Fibroblast of skin of back (primary cell): ENCODE results near the gene WDR5. TPM values are rescaled to one million over a fixed set of nuclear protein-coding genes. Genes with fewer than 3 reads are reported as not detected.
"Not testable (repeated sequence)": the region's sequence is repeated elsewhere in the genome, so short reads cannot be mapped to it uniquely, and the experiment has no call there.

Experiments used
- DNase-seq: peaks from one replicate; pipeline ENCODE4 v3.0.0-alpha.2; 2013
- polyA plus RNA-seq, 2 experiments: library from polyadenylated mRNA; unstranded; fragments of 120-200 nt; gene quantifications; one replicate each; pipeline ENCODE4 v1.2.1, GENCODE V29; 2013; ENCODE audit not compliant: insufficient read length in 2 of 2

The WDR5 gene
- 35.7 TPM for polyA plus RNA-seq (2013, experiment 1 of 2; ENCODE audit: insufficient read length)
- 20.1 TPM for polyA plus RNA-seq (2013, experiment 2 of 2; ENCODE audit: insufficient read length)

DNA sequence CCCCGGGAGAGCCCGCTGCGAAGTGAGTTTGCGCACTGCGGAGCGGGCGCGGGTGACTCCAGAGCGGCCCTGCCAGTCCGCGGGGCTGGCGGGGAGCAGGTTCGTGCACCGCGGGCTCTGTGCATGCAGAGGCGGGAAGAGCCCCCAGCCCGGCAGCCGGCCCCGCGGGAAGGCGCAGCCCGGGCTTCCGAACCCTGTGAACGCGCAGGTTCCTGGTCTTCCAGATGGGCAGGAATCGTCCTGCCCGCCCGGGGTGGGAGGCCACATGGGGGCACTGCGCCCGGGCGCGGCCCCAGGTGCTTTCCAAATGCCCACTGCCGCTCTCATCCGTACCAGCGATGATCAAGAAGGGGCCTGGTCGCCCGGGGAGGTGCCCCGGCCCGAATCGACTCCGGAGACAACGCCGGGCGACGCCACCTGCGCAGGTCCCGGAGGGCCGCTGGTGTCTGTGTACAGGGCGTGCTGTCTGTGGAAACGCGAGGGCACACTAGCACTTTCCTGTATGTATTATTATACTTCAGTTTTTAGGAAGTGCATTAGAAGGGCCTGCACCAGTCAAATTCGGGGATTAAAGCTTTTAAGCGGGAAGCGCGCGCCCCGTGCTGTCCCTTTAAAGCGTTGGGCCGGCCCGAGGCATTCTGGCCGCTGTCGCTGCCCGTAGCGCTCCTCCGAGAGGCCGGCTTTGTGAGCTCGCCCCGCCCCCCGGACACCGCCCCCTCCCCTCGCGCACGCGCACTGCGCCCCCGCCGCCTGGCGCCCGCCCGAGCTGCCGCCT lies at the start of gene WDR5:
TSS of gene WDR5 (plus strand) at position 740 of the 775 bp plus-strand sequence. CDS start 3,796 bp downstream, outside the sequence.
- peak; percentile 90 for DNase-seq

DNA sequence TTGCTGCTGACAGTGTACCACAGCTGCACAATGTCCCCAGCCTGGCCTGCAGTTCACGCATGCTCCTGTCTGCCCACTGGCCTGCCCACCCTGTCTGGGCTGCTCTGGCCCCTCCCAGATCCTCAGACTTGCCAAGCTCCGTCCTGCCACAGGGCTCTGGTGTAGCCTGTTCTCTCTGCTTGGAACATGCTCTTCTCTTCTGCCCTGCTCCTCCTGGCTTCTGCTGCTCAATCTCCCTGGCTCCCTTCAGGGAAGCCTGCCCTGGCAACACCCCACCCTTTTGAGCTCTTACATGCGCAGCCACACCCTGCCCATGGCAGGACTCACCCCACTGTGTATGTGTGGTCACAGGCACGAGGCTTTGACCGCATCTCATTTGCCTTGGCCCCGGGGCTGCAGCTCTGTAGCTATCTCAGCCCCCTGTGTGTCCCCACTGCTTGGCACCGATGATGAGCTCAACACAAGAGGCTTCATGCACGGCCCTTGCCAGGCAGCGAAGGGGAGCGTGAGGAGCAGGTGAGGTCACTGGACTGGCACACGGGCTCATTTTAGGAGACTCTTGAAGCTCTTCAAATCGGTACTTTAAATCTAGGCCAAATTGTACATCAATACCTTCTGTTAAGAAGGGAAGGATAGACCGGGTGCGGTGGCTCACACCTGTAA lies 47.7 kb upstream of the WDR5 start:
- DNase-seq = no peak

DNA sequence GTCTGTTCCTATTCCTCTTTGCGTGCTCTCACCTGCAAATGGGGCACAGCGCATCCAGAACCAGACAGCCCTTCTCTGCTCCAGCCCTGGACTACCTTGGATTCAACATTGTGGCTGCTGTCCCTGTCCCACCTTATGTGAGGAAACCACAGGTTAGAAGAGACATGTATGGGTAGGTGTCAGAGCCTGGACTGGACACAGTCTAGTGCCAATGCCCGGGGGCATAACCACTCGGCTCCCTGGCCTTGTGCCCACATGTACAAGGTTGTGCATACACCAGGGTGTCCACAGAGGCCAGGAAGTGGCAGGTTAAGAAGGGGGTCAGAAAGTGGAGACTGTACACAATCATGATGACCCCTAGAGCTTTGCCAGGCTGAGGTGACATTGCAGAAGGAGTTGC lies 45.9 kb upstream of the WDR5 start:
- no peak for DNase-seq

DNA sequence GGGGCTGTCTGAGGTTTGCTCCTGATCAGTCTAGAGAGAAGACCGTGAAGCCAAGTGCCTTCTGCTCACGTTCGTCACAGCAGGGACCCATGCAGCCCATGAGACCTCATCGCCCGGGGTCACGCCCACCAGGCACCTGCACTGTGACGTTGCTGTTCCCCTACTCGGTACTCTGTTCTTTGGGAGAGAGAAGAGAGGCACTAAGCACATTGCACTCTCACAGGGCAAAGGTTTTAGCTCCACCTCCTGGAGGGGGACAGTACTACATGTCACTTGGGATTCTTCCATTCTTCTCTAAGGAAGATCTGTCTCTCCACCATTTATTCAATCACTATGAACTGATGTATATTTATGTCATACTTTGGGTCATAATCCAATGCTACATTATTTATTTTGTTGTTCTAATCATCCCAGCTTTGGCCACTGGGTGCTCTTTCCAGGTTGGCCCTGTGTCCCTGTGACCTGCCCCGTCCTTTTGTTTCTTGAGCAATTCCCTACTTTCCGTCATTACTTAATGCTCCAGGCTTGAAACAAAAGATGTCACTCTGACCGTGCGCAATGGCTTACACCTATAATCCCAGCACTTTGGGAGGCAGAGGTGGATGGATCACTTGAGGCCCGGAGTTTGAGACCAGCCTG lies 36.6 kb upstream of the WDR5 start:
- DNase-seq = peak; percentile 15

DNA sequence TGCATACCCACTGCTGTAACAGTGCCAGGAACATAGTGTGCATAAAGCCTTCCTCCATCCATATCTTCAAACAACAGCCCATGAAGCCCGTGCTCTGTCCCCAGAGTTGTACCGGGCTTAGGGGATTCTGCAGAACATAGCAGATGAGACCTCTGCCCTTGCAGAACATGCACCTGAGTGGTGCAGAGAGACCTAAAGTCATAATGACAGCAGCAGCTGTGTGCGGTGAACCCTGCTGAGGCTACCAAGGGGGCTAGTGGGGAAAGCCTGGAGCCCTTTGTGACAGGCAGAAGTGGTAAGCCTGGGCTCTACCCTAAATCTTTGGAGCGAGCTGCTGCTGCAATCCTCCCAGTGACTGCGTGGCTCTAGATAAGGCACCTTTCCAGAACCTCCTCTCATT lies 35.8 kb upstream of the WDR5 start:
- DNase-seq = no peak

DNA sequence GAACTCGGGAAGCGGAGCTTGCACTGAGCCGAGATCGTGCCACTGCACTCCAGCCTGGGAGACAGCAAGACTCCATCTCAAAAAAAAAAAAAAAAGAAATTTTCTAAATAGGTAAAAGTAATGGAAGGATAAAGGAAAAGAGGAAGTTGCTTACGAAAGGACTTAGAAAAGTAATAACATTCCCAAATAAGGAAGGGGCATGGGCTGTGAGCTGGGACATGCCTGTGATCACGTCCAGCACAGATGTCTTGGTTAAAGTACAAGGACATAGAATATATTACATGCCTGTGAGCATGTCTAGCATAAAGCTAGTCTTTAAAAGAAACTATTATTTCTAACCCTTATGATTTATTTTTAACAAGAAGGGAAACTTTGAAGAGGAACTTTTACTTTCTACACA lies 34.7 kb upstream of the WDR5 start:
- DNase-seq = peak; percentile 10

DNA sequence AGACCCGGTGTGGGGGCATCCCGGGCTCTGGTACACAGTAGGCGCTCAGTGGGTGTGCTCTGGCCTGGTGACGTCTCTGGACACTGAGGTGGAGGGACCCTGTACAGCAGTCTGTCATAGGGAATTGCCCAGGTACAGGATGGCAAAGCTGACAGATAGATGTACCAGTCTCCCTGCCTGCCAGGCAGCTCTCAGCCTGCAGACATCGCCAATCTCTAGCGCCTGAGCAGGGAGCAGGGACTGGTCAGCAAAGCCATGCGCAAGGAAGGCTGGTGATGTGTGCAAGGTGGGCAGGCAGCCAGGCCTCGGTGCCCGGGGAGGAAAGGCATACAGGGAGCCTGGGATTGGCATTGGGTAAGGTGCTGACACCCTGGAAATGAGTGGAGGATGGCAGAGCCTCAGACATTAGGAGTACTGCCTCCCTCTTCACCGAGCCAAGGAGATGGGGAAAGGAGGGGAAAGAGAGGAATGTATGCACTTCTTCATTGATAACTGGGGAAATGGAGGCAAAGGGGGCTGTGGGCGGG lies 34.2 kb upstream of the WDR5 start:
- no peak for DNase-seq

DNA sequence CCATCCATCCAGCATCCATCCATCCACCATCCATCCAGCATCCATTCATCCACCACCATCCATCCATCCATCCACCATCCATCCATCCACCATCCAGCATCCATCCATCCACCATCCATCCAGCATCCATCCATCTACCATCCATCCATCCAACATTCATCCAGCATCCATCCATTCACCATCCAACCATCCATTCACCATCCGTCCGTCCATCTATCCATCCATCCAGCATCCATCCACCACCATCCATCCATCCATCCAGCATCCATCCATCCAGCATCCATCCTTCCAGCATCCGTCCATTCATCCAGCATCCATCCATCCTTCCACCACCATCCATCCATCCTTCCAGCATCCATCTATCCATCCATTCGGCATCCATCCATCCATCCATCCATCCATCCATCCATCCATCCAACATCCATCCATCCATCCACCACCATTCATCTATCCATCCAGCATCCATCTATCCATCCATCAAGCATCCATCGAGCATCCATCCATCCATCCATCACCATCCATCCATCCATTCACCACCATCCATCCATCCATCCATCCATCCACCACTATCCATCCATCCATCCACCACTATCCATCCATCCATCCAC lies 32.4 kb upstream of the WDR5 start:
- DNase-seq = no peak

DNA sequence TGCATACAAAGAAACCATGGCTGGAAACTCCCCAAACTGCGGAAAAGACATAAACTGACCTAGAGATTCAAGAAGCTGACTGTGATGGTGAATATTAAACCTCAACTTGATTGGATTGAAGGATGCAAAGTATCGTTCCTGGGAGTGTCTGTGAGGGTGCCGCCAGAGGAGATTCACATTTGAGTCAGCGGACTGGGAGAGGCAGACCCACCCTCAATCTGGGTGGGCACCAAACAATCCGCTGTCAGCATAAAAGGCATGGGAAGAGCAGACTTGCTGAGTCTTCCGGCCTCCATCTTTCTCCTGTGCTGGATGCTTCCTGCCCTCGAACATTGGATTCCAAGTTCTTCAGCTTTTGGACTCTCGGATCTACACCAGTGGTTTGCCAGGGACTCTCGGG lies 24.8 kb upstream of the WDR5 start:
- DNase-seq = no peak

DNA sequence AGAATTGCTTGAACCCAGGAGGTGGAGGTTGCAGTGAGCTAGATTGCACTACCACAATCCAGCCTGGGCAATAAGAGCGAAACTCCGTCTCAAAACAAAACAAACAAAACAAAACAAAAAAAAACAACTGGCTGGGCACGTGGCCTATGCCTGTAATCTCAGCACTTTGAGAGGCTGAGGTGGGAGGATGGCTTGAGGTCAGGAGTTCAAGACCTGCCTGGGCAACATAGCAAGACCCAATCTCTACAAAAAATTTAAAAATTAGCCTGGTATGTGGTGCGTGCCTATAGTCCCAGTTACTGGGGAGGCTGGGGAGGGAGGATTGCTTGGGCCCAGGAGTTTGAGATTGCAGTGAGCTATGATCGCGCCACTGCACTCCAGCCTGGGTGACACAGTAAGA lies 23.3 kb upstream of the WDR5 start:
- DNase-seq = no peak

DNA sequence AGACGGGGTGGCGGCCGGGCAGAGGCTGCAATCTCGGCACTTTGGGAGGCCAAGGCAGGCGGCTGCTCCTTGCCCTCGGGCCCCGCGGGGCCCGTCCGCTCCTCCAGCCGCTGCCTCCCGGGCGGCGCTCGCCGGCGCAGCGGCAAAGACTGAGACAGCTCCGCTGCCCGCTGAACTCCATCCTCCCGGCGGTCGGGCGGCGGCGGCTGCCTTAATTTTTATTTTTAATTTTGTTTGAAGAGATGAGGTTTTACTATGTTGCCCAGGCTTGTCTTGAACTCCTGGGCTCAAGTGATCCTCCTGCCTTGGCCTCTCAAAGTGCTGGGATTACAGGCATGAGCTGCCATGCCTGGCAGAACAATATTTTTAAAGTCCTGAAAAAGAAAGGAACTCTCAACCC lies 16.9 kb upstream of the WDR5 start:
- DNase-seq = not testable (repeated sequence)

DNA sequence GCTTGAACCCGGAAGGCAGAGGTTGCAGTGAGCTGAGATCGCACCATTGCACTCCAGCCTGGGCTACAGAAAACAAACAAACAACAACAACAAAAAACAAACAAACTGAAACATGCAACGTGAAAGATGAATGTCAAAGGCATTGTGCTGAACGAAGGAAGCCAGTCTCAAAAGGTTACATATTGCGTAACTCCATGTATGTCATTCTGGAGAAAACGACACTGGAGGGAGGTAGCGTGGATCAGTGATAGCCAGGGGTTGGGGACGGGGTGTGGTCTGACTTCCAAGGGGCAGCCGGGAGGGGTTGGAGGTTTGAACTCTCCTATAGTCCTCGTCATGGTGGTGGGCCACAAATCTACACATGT lies 12.1 kb upstream of the WDR5 start:
- DNase-seq = no peak

DNA sequence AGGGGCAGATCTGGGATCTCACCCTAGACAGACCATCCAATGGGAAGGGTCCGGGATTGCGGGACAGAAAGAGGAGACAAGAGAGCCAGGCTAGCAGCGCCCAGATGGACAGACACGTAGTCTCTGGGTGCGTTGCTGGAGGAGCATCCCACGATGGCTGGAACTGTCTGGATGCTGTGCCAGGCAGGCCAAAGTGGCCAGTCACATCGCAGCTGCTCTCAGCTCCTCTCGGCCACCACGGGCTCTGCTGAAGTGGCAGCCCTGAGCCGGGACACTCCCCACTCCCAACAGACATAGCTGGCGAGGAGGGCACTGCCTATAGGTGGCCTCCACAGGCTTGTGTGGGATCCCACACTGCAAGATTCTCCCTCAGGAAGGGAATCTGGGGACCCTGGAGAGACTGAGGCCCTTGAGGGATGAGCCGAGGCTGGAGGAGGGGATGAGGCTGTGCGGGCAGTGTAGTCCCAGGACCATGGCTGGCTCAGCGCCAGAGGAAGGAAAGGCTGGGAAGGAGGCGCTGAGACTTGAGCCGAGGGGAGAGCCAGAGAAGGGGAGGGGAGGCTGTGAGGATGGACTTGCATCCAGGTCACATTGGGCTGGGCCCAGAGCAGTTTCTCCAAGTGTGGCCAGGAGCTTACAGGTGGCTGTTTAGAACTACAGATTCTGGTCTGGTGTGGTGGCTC lies 10.3 kb upstream of the WDR5 start:
- no peak for DNase-seq

DNA sequence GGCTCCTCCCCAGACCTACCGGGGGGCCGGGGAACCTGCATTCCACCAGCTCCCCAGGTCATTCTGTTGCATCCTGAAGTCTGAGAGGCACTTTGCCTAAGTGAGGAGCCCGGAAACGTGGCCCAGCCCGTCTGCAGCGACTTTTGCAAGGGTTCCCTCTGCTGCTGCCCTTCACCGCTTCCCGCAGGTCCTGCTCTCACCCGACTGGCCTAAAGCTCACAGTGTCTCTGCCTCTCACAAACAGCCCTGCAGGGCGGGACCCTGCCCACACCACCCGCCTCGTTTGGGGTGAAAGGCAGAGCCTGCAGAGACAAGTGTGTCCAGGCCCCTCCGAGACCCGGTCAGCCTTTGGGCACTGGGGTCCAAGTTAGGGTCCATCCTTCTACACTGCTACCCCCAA lies 9.5 kb upstream of the WDR5 start:
- no peak for DNase-seq

DNA sequence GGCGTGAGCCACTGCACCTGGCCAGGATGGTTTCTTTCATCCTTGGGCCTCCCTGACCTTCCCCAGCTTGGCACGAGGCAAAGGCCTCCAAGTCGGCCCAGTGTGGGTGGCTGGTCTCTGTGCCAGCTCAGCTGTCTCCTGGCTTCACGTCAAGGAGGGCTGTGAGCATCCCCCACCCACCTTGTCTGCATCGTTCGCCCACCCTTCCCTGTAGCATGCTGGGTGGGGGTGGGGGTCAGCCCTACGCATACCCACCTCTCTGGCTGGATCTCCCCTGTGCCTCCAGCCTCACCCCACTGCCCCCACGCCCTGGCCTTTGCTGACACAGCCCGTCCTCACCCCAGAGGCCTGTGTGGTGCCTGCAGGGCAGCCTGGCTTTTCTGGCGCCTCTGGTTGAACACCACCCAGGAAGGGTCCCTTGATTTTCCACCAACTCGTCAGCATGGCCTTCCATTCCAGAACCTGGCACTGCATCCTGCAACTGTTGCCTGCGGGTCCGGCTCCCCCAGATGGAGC lies 8.8 kb upstream of the WDR5 start:
- no peak for DNase-seq

DNA sequence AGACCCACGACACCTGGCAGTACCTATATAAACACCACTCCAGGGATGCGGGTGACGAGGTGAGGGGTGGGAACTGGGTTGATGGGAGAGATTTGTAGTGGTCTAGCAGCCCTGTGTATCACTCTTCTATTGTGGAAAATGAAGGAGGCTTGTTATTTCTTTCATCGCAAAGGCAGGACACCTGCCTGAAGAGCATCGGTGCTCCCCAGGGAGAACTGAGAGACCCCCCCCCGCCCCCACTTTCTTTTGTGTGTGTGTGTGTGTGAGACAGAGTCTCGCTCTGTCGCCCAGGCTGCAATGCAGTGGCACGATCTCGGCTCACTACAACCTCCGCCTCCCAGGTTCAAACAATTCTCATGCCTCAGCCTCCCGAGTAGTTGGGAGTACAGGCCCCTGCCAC lies 8.3 kb upstream of the WDR5 start:
- DNase-seq = no peak

DNA sequence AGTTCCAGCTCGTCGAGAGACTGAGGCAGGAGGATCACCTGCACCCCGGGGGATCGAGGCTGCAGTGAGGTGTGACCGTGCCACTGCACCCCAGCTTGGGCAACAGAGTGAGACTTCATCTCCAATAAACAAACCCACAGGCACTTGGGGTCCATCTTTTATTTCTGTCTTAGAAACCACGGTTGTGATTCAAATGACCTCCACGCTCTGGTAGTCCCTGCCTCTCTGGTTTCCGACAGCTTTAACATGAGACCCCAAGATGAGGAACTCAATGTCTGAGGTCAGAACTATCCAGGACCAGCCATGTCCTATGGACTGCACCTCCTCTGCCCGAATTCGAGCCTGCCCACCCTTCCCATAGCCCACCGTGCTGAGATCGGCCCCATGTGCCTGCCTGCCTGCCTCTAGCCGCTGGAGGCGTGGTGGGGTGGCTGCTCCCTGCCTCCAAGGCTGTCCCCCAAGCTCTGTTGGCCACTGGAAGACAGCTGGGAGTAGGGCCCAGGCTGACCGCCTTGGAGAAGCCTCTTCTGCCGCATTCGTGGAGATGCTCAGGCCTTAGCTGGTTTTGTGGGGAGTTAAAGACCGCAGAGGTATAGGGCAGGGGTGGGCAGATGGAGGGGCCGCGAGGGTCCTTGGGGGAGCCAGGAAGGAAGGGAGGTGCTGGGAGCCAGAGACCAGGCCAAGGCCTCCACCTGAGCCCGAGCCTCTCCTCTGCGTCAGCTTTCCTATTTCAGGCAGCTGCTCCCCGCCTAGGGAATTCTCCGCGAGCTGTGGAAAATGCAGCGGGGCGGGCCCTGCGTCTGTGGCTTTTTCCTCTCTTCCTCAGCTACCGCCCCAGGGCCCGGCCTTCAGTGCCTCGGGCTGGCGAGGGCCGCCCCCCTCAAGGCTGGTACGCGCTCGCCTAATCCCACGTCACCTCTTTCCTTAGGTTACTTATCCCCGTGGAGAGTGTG lies 6.9 kb upstream of the WDR5 start:
- no peak for DNase-seq

DNA sequence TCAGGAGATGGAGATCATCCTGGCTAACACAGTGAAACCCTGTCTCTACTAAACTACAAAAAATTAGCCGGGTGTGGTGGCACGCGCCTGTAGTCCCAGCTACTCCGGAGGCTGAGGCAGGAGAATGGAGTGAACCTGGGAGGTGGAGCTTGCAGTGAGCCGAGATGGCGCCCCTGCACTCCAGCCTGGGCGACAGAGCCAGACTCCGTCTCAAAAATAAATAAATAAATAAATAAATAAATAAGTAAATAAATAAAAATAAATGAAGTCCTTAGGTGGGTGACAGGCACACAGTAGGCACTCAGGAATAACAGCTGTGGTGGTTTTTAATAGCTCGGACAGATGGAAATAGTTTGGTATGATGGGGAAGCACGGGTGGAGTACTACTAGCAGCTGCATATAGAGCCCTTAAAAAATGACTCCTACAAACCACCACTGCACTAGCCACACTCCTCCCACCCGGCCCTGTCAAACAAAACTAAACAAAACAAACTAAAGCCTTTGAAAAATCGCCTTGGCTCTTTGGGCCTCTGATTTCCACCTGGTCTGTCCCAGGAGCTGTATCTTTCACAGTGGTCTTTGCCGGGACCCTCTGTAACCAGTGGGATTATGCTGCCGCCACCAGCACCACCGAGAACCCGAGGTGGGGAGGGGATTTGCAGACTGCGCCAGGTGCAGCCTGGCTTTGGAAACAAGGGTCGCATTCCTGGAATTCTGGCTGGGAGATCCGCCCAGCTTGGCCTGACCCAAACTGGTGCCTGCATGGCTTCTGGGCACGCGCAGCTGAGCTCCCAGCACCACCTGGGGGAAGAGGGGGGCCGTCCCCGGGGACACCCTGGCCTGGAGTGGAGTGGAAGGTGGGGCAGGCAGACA lies 5.1 kb upstream of the WDR5 start:
- DNase-seq = no peak

DNA sequence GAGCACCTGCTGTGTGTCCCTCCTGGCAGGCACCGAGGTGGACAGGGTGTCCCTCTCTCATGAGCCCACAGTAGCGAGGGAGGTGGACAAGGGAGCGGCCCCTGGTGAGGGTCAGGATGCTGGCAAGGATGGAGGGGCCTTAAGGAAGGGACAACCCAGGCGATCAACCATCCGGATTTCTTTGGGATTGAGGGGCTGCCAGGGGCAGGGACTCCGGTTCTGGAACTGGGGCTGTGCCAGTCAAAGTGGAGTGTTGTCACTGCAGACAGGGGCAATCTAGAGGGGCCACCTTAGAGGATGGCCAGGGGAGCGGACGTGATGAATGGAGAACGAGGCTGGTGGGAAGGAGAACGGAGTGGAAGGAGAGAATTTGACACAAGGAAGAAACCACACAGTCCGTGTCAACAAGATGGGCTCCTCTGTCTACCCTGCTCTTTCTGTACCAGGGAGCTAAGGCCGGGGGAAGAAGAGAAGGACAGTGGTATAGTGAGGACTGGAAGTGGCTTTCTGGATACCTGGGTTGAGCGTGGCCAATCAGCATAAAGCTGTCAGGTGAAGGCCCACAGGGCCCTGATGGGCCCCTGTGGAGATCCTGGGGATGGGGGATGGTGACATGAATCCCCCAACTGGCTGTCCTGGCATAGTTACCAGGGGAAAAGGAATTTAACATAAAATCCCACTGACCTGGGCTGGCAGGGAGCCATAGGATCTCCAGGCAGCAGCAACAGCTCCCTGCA lies 4.2 kb upstream of the WDR5 start:
- no peak for DNase-seq
